Right renal pelvis (tissue), 4 donors: ENCODE results near the gene OVAAL. TPM values are rescaled to one million over a fixed set of nuclear protein-coding genes. Genes with fewer than 3 reads are reported as not detected.

Source experiments
- DNase-seq, 4 donors: peaks; one replicate each; pipeline ENCODE4 v3.0.0-alpha.2; 2013; ENCODE audit warnings: low read depth in 4 of 4, low spot score in 3 of 4, missing footprints in 1 of 4
- polyA plus RNA-seq, 4 donors: library from polyadenylated mRNA; unstranded; fragments of 120-200 nt; gene quantifications; one replicate each; pipeline ENCODE4 v1.2.1, GENCODE V29; 2013; ENCODE audit not compliant: insufficient read length in 4 of 4

Gene OVAAL
- polyA plus RNA-seq, 4 donors: not detected

- DNase-seq: no peak
Observed at GRCh38 chr1:180603223-180603849, 44.6 kb downstream of the OVAAL start.

DNA sequence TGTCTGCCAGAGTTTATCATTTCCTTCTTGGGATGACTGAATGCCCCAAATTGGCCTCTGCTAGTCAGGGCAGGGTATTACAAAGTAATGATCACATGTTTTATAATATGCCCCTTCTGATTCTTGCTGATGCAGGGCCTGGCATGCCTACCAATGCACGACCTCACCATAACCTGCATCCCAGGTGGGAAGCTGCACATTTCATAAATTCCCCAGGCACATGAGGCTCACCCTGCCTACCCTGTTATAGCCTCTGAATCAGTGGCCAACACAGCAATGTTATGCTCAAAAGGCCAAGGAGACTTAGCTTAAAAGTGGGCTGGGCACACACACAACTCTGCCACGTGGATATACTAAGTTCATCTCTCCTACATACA is 45.1 kb downstream of the OVAAL start:
- no peak for DNase-seq

- DNase-seq: no peak
Observed at GRCh38 chr1:180606155-180606554, 47.4 kb downstream of the OVAAL start.

DNA sequence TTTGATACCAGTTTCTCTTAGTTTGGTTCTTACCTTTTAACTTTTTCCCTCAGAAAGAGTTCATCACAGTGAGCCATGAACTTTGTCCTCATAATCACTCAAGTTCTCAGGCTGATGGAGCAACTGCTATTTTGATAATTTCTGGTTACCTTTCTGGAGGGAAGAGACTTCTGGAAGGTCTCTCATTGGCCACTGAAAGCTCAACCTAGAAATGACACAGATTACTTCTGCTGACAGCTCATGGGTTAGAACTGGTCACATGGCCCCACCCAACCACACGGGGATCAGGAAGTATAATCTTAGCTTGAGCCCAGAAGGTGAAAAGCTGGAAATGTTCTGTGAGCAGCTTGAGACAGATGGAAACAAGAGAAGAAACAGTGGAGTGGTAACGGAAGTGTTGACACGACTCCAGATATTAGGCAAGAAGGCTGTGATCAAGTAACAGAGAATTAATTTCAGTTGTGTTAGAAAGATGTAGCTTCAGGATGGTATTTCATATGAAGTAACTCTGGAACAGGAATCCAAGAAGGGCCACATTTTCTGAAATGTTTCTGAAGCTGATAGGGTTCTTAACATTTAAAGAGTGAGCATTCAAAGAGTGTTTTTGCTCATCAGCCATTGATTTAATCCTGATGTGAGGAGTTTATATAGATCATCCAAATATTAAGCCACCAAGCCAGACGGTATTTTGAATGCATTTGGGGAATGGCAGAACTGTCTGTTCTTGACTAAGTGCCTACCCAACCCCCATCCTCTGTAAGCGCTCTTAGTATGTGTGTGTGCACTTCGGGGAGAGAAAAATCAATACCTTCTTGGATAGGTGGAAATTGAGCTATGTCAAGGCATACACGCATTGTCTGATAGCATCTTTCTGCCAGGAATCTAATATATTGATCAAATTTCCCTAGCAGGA is 51.1 kb downstream of the OVAAL start:
- no peak for DNase-seq

GRCh38 chr1:180610556-180611015 is 51.8 kb downstream of the OVAAL start:
- no peak for DNase-seq

DNA sequence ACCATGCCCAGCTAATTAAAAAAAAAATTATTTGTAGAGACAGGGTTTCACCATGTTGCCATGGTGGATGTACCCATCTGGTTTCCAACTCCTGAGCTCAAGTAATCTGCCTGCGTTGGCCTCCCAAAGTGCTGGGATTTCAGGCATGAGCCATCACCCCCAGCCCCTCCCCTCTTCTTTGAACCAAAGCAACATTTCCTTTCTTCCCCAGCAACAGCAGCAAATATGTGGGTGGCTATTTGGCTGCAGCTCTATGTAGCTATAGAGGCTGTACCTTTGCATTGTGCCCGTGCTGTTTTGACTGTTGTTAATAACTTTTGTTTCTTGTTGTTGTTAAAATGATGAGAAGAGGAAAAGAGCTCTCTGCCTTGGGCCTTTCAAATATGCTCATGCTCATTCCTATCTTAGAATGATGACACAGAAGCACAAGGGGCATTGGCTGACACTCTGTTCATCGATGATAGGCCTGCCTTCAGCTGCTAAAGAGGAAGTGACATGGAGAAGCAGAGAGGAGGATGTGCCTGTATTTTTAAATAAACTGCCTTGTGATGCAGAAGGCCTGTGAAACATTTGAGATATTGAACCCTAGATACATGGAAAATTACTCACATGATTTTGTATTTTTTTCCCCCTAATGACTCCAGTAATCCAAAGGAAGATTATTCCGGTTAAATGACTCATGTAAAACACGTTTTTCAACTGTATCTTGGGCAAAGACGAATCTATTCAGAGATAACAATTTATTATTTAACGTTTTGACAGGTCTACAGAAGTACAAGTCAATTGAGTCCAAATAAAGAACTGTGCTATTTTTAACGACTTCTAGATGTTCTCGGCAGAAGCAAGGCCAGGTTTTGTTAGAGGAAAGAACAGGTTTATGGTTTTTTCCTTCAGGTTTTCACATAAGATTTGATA is 52.5 kb downstream of the OVAAL start:
- no peak for DNase-seq

DNA sequence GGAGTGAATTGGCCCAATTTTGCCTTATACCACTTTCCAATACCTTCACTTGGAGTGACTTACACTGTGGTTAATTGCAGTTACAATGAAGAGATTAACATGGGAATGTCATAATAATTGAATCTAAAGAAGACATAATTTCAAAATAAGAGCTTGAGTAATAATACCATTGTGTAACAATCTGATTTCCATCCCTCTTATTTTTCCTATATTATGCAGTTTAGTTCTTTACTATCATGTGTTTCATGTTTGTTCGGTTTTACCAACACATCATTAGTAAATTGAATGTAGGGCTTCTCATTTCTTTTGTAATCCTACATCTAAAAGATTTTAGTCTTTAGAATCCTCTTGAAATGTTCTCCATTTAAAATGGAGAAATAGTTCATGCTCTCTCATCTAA is 53.9 kb downstream of the OVAAL start:
- no peak for DNase-seq

- no peak for DNase-seq
Observed at GRCh38 chr1:180614730-180615129, 56.0 kb downstream of the OVAAL start.

DNA sequence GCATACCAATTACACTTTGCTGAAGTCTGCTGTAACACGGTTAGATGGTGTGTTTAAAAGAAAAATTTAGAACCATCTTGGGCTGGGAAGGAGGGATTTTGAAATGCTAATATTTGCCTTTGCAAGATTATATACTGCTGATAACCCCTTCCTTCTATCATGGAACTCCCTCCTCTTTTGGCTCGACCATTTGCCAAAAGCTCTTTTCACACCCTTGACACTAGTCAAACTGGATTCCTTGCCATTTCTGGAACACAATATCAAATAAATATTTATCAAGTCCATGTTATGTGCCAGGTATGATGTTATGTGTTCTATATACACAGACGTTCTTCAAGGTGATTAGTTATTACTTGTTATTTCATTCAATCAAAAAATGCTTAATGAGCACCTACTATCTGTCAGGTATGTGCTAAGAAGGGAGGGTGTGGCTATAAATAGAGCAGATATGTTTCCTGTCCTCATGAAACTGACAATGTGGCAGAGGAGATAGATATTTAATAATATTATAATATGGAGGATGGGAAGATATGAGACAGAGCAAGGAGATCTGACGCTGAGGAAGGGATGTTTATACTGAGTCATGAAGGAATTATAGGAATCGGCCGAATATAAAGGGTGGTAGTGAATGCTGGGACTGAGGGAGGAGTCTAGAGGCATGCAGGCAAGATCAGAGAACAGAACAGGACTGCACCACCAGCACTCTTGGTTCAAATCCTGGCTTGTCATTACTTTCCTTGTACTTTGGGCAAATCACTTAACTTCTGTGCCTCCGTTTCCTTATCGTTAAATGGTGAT is 56.9 kb downstream of the OVAAL start:
- no peak for DNase-seq

Other genes starting within 250 kb of the OVAAL start
- gene ACBD6, start 56.4 kb upstream of the OVAAL start, polyA plus RNA-seq: 10 to 100 TPM; 64.9 to 75.5 (median 67.5) TPM
- 10 to 100 TPM; 36.1 to 43.1 (median 40.9) TPM for gene XPR1, start 73.1 kb downstream of the OVAAL start, polyA plus RNA-seq